K562 (cell line): ENCODE measurements around the gene RAB31. TPM values are rescaled to one million over a fixed set of nuclear protein-coding genes. Genes with fewer than 3 reads are reported as not detected.

Source experiments
- ATAC-seq: fragments of 200-7000 bp; cut with Tn5 transposase; 3 replicates; pipeline ENCODE4 v1.9.1; 2020; ENCODE audit warnings: moderate library complexity
- BruUV-seq: library from RNA; stranded (reverse); fragments of 400-500 nt; replicated peaks from 2 replicates; lab custom pipeline; 2021; lab: Mats Ljungman, UMichigan
- CTCF ChIA-PET: fragments of 300-600 bp; formaldehyde crosslinking; extraction: SDS; loops from one replicate; lab custom pipeline; 2021; ENCODE audit warnings: low intra/inter-chr PET ratio; lab: Yijun Ruan, JAX
- POLR2A ChIA-PET: fragments of 300-600, 350-650 bp; sonication (Branson Sonifier 250); formaldehyde crosslinking; extraction: SDS; loops from one replicate; lab custom pipeline; 2021; ENCODE audit warnings: antibody characterized with exemption, inconsistent platforms; lab: Yijun Ruan, JAX
- DNase-seq, 4 experiments: peaks; one replicate each; pipeline versions ENCODE4 v3.0.0 to v3.0.0-alpha.2; 2011 to 2018; ENCODE audit warnings: low spot score in 3 of 4, mixed read lengths in 3 of 4; ENCODE audit errors: extremely low read depth in 1 of 4
- FAIRE-seq: peaks from 2 replicates; lab custom pipeline; 2011; peaks lifted over from hg19 to GRCh38; lab: Jason Lieb, UNC
- H2AFZ ChIP-seq: 2 replicates; pipeline ENCODE4 v1.6.0; 2011; ENCODE audit warnings: low read depth, low read length, control low read depth, inconsistent platforms
- H3K27ac ChIP-seq: fragments of 200-600 bp; 3 replicates; pipeline ENCODE4 v1.8.0; 2011; ENCODE audit warnings: low read depth, mild to moderate bottlenecking, control low read depth, inconsistent platforms, low read length, moderate library complexity, mixed read lengths; ENCODE audit errors: extremely low read depth
- H3K27me3 ChIP-seq, 2 experiments: fragments of 300-600 bp in 1 of 2; 2 replicates in 1 of 2; 3 replicates in 1 of 2; pipeline versions ENCODE4 v1.6.0 to v1.8.0; 2011; ENCODE audit warnings: inconsistent platforms in 2 of 2, low read length in 2 of 2, mild to moderate bottlenecking in 1 of 2, mixed read lengths in 1 of 2, moderate library complexity in 1 of 2; ENCODE audit not compliant: control insufficient read depth in 2 of 2, insufficient read depth in 2 of 2
- H3K36me3 ChIP-seq: fragments of 300-600 bp; 3 replicates; pipeline ENCODE4 v1.8.0; 2011; ENCODE audit warnings: mild to moderate bottlenecking, low read length, inconsistent platforms; ENCODE audit not compliant: control insufficient read depth, insufficient read depth
- H3K4me1 ChIP-seq, 2 experiments: fragments of 200-600 bp in 1 of 2; replicated peaks in 1 of 2; 2 replicates in 1 of 2; 3 replicates in 1 of 2; pipeline versions ENCODE4 v1.5.1 to v1.8.0; 2011; ENCODE audit warnings: inconsistent platforms in 2 of 2, low read length in 2 of 2, mild to moderate bottlenecking in 1 of 2, mixed read lengths in 1 of 2, moderate library complexity in 1 of 2; ENCODE audit not compliant: control insufficient read depth in 2 of 2, insufficient read depth in 2 of 2
- H3K4me2 ChIP-seq: 2 replicates; pipeline ENCODE4 v1.6.1; 2011; ENCODE audit warnings: low read length, control low read depth, inconsistent platforms, mixed read lengths; ENCODE audit not compliant: insufficient read depth
- H3K4me3 ChIP-seq: fragments of 200-600 bp; sonication (generic), shearing (Covaris generic); 2 replicates; pipeline ENCODE4 v1.5.1; 2016; ENCODE audit warnings: control low read depth, inconsistent platforms
- H3K79me2 ChIP-seq: fragments of 200-600 bp; 3 replicates; pipeline ENCODE4 v1.8.0; 2011; ENCODE audit warnings: low read length, inconsistent platforms; ENCODE audit not compliant: control insufficient read depth, insufficient read depth
- H3K9ac ChIP-seq, 2 experiments: 2 replicates each; pipeline versions ENCODE4 v1.6.0 to v1.6.1; 2011; ENCODE audit warnings: low read depth in 2 of 2, low read length in 2 of 2, control low read depth in 1 of 2, inconsistent platforms in 1 of 2, mild to moderate bottlenecking in 1 of 2, mixed read lengths in 1 of 2; ENCODE audit not compliant: insufficient read depth in 1 of 2
- H3K9me1 ChIP-seq: one replicate; pipeline ENCODE4 v1.6.0; 2011; ENCODE audit warnings: inconsistent platforms, mild to moderate bottlenecking, low read length, moderate library complexity; ENCODE audit not compliant: control insufficient read depth, insufficient read depth
- H3K9me3 ChIP-seq: replicated peaks from 2 replicates; pipeline ENCODE4 v1.5.1; 2011; ENCODE audit warnings: low read depth, low read length, inconsistent platforms; ENCODE audit not compliant: control insufficient read depth, insufficient read depth
- H4K20me1 ChIP-seq: replicated peaks from 2 replicates; pipeline ENCODE4 v1.6.1; 2011; ENCODE audit warnings: low read length, inconsistent platforms, mixed read lengths; ENCODE audit not compliant: control insufficient read depth, insufficient read depth
- ARID1B ChIP-seq: fragments of 450-650 bp; IDR thresholded peaks from 2 replicates; pipeline ENCODE4 v1.6.1; 2016; ENCODE audit warnings: antibody characterized with exemption, mild to moderate bottlenecking, inconsistent platforms
- GTF2A2 ChIP-seq: IDR thresholded peaks from 2 replicates; pipeline ENCODE4 v1.6.1; 2016; ENCODE audit warnings: mild to moderate bottlenecking, missing genetic modification characterization, missing compliant biosample characterization
- IRF2 ChIP-seq: sonication (generic); formaldehyde crosslinking; IDR thresholded peaks from 2 replicates; pipeline ENCODE4 v1.8.1; 2022; ENCODE audit warnings: mild to moderate bottlenecking, missing genetic modification reagents
- MTA3 ChIP-seq: fragments of 450-650 bp; formaldehyde crosslinking; IDR thresholded peaks from 2 replicates; pipeline ENCODE4 v1.6.1; 2017; ENCODE audit warnings: mild to moderate bottlenecking, borderline replicate concordance
- RBM15 ChIP-seq: fragments of 200-400 bp; formaldehyde crosslinking; IDR thresholded peaks from 2 replicates; pipeline ENCODE4 v1.6.1; 2018; ENCODE audit warnings: mild to moderate bottlenecking, low read length, moderate library complexity; ENCODE audit not compliant: insufficient read depth
- ZNF316 ChIP-seq: fragments of 450-650 bp; IDR thresholded peaks from 2 replicates; pipeline ENCODE4 v1.6.1; 2016
- WGBS: fragments of 100-300 bp; shearing (Covaris generic); methylation state at CpG from one replicate; pipeline ENCODE4 v1.1.6; 2016; ENCODE audit warnings: low coverage, mixed read lengths; ENCODE audit not compliant: insufficient coverage; ENCODE audit errors: missing lambda C conversion rate; 5-methylcytosine and 5-hydroxymethylcytosine counted together
- in situ Hi-C: fragments of 300-500 bp; cut with MboI; formaldehyde crosslinking; loops from 4 replicates; pipeline ENCODE4 v1.15.0; 2018; ENCODE audit warnings: inconsistent platforms, mixed read lengths
- intact Hi-C: fragments of 100-400 bp; cut with micrococcal nuclease; formaldehyde crosslinking; loops from 2 replicates; pipeline ENCODE4 v1.14.2; 2022
- polyA plus RNA-seq, 8 experiments: library from polyadenylated mRNA; depleted of rRNA in 4 of 8; stranded (reverse) in 5 of 8; unstranded in 3 of 8; fragments of >200 nt; fragmentation: Nextera tagmentation in 2 of 8; fragmentation: Illumina TruSeq in 1 of 8; extraction: Ambion mirVana in 2 of 8; extraction: Trizol in 1 of 8; gene quantifications; 2 replicates each; pipeline versions ENCODE4 v1.2.1 to v1.2.3, GENCODE V29; 2011 to 2014; ENCODE audit warnings: inconsistent platforms in 1 of 8, missing spikeins in 1 of 8
- total RNA-seq, 7 experiments: library from RNA; depleted of rRNA in 6 of 7; stranded (reverse); fragments of >200 nt in 6 of 7; fragmentation: Illumina TruSeq in 2 of 7; extraction: Trizol in 2 of 7; gene quantifications; 2 replicates each; pipeline versions ENCODE4 v1.2.1 to v1.2.3, GENCODE V29; 2011 to 2021; ENCODE audit warnings: low replicate concordance in 1 of 7
- TF ChIP-seq, protein P1 (sequence below): fragments of 450-650 bp; IDR thresholded peaks from 2 replicates; pipeline ENCODE4 v1.6.1; 2018; ENCODE audit not compliant: partially characterized antibody

Gene RAB31
- total and polyA plus RNA-seq, 9 of the 15 experiments (the other 6 are each of a cell fraction or from before 2014, with no cell fraction given) = 20.7 to 70.4 (median 41.3) TPM

DNA sequence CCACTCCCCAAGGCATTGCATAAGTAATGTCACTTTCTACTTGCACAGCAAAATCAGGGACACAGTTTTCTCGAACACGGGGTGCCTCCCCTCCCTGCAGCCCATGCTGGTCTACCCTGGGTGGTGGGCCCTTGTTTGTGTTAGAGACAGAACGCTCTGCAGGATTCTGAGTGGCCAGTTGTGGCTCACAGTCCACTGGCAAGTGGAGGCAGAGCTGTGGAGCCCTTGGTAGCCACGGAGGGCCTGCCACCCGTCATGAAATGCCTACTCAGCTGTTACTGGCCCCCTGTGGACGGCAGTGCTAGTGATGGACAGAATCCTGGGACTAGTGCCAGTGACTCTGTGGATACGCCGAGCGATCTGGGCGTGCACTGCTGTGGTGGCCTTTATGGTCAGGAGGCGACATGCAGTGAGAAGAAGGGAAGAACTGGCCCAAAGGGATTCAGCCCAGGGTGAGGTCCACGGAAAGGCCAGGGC, 123.7 kb downstream of the RAB31 start:
- peaks cover 31 to 37% of the 10 kb centered on the region in 2 experiments for H3K4me1 ChIP-seq
- H3K79me2 ChIP-seq = peaks cover 19% of the 10 kb centered on the region
- no peak for DNase-seq
- peak overlapping the region in 1 of 2 experiments; percentile 24; a peak in 1 of 4 replicates for H3K9ac ChIP-seq
- H3K4me3 ChIP-seq = no peak overlapping the region
- H2AFZ ChIP-seq = no peak overlapping the region
- H4K20me1 ChIP-seq = no peaks in the 10 kb centered on the region
- intact Hi-C loops = no loop called here
- H3K4me2 ChIP-seq = no peak overlapping the region
- H3K27me3 ChIP-seq = no peaks in the 10 kb centered on the region
- ChIA-PET CTCF (no interaction called here), POLR2A (interaction anchor here (0.7 to 2.1 kb wide), 7 partner anchors 10 to 89 kb away, joined by 3 to 6 read pairs (median 3); no protein-coding TSS in a partner anchor)
- no peak for TF ChIP-seq ARID1B
- no peak for TF ChIP-seq RBM15
- TF ChIP-seq ZNF316 = peak; percentile 49
- TF ChIP-seq IRF2 (CRISPR knock-in tag) = 0 out of 2 replicates have a peak, but pooled peaks have one; percentile 73
- TF ChIP-seq GTF2A2 (tag) = no peak
- 89% methylated on average over 12 of the region's 12 CpGs for WGBS
- H3K9me1 ChIP-seq = no peaks in the 10 kb centered on the region
- no peak for FAIRE-seq
- ATAC-seq = no peak
- BruUV-seq = no TSS peak
- H3K27ac ChIP-seq = no peak overlapping the region
- H3K9me3 ChIP-seq = no peaks in the 10 kb centered on the region
- in situ Hi-C loops = no loop called here
- 0 out of 3 replicates have a peak, but pooled peaks cover 5% of the 10 kb centered on the region for H3K36me3 ChIP-seq

DNA sequence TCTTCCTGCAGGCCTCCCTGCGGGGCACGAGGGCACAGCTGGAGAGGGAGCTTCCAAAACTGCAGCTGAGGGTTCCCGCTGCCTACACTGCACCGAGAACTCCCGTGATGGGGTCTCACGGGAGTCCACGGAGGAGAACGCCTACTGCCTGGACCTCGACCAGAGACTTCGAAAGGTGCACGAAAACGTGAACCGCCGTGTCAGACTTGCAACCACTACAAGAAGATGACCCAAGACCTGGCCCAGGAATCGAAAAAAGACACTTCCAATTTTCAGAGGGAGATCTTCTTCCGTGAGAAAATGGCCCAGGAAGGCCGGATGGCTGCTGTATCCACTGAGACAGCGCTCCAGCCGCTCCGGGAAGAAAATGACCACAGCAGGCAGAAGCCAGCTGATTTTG, 124.8 kb downstream of the RAB31 start:
- POLR2A ChIA-PET = interaction anchor here (0.8 to 1.4 kb wide), 2 partner anchors 13 to 106 kb away, joined by 3 read pairs; no protein-coding TSS in a partner anchor
- no peaks in the 10 kb centered on the region for H3K9me3 ChIP-seq
- H3K4me3 ChIP-seq = no peak overlapping the region
- H4K20me1 ChIP-seq = no peaks in the 10 kb centered on the region
- H3K27ac ChIP-seq = no peak overlapping the region
- 0 out of 3 replicates have a peak, but pooled peaks cover 5% of the 10 kb centered on the region for H3K36me3 ChIP-seq
- no peak overlapping the region for H3K4me2 ChIP-seq
- 90% methylated on average over 20 of the region's 20 CpGs for WGBS
- H2AFZ ChIP-seq = no peak overlapping the region
- DNase-seq (no peak), ATAC-seq (no peak), FAIRE-seq (no peak)
- no TSS peak for BruUV-seq
- no peaks in the 10 kb centered on the region for H3K9me1 ChIP-seq
- intact Hi-C loops (no loop called here), in situ Hi-C loops (no loop called here)
- H3K79me2 ChIP-seq = peaks cover 19% of the 10 kb centered on the region
- no peaks in the 10 kb centered on the region for H3K27me3 ChIP-seq
- CTCF ChIA-PET = no interaction called here
- H3K9ac ChIP-seq = no peak overlapping the region
- peaks cover 24 to 27% of the 10 kb centered on the region in 2 experiments for H3K4me1 ChIP-seq
- TF ChIP-seq, protein P1, sequence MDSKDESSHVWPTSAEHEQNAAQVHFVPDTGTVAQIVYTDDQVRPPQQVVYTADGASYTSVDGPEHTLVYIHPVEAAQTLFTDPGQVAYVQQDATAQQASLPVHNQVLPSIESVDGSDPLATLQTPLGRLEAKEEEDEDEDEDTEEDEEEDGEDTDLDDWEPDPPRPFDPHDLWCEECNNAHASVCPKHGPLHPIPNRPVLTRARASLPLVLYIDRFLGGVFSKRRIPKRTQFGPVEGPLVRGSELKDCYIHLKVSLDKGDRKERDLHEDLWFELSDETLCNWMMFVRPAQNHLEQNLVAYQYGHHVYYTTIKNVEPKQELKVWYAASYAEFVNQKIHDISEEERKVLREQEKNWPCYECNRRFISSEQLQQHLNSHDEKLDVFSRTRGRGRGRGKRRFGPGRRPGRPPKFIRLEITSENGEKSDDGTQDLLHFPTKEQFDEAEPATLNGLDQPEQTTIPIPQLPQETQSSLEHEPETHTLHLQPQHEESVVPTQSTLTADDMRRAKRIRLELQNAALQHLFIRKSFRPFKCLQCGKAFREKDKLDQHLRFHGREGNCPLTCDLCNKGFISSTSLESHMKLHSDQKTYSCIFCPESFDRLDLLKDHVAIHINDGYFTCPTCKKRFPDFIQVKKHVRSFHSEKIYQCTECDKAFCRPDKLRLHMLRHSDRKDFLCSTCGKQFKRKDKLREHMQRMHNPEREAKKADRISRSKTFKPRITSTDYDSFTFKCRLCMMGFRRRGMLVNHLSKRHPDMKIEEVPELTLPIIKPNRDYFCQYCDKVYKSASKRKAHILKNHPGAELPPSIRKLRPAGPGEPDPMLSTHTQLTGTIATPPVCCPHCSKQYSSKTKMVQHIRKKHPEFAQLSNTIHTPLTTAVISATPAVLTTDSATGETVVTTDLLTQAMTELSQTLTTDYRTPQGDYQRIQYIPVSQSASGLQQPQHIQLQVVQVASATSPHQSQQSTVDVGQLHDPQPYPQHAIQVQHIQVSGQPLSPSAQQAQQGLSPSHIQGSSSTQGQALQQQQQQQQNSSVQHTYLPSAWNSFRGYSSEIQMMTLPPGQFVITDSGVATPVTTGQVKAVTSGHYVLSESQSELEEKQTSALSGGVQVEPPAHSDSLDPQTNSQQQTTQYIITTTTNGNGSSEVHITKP = no peak
- TF ChIP-seq MTA3 = no peak
